CD14-positive monocyte (primary cell): ENCODE data around the gene MEIOSIN. TPM values are rescaled to one million over a fixed set of nuclear protein-coding genes. Genes with fewer than 3 reads are reported as not detected.

ENCODE experiments used
- DNase-seq, 3 donors: peaks; one replicate each; pipeline ENCODE4 v3.0.0-alpha.2; 2011 to 2022
- H2AFZ ChIP-seq: 2 replicates; pipeline ENCODE4 v1.6.0; 2012; ENCODE audit warnings: mild to moderate bottlenecking, low read depth, low read length, inconsistent platforms; ENCODE audit not compliant: insufficient read depth, poor library complexity, severe bottlenecking
- H3K27ac ChIP-seq, 2 donors: 1 replicate in 1 of 2; 2 replicates in 1 of 2; pipeline ENCODE4 v1.5.1; 2012 to 2013; ENCODE audit warnings: low read length in 2 of 2, control low read depth in 1 of 2, inconsistent platforms in 1 of 2, low read depth in 1 of 2, mild to moderate bottlenecking in 1 of 2
- H3K27me3 ChIP-seq, 2 donors: one replicate each; pipeline versions ENCODE4 v1.6.0 to v1.6.1; 2011 to 2013; ENCODE audit warnings: low read length in 2 of 2; ENCODE audit not compliant: control insufficient read depth in 2 of 2, insufficient read depth in 2 of 2
- H3K36me3 ChIP-seq, 2 donors: replicated peaks in 1 of 2; 1 replicate in 1 of 2; 2 replicates in 1 of 2; pipeline versions ENCODE4 v1.5.1 to v1.6.1; 2012 to 2013; ENCODE audit warnings: low read length in 2 of 2, control low read depth in 1 of 2, inconsistent platforms in 1 of 2, mild to moderate bottlenecking in 1 of 2; ENCODE audit not compliant: insufficient read depth in 2 of 2, control insufficient read depth in 1 of 2
- H3K4me1 ChIP-seq, 2 donors: 1 replicate in 1 of 2; 2 replicates in 1 of 2; pipeline versions ENCODE4 v1.5.1 to v1.6.1; 2012 to 2013; ENCODE audit warnings: low read length in 2 of 2, control low read depth in 1 of 2, inconsistent platforms in 1 of 2, mild to moderate bottlenecking in 1 of 2, moderate library complexity in 1 of 2; ENCODE audit not compliant: insufficient read depth in 2 of 2, control insufficient read depth in 1 of 2
- H3K4me2 ChIP-seq: replicated peaks from 2 replicates; pipeline ENCODE3; 2012; ENCODE audit warnings: low read length, moderate library complexity, mild to moderate bottlenecking; ENCODE audit not compliant: poor library complexity, severe bottlenecking; ENCODE audit errors: extremely low read depth
- H3K4me3 ChIP-seq, 3 experiments: fragments of 200-600 bp in 1 of 3; sonication (generic) in 1 of 3; replicated peaks in 1 of 3; 1 replicate in 2 of 3; 2 replicates in 1 of 3; pipeline ENCODE4 v1.5.1; 2011 to 2013; ENCODE audit warnings: low read length in 3 of 3, mild to moderate bottlenecking in 3 of 3, control low read depth in 2 of 3, low read depth in 2 of 3, inconsistent platforms in 1 of 3, moderate library complexity in 1 of 3
- H3K79me2 ChIP-seq: 2 replicates; pipeline ENCODE4 v1.6.0; 2012; ENCODE audit warnings: mild to moderate bottlenecking, control low read depth, inconsistent platforms, low read length, moderate library complexity; ENCODE audit not compliant: insufficient read depth
- H3K9ac ChIP-seq: 2 replicates; pipeline ENCODE4 v1.6.0; 2017; ENCODE audit warnings: low read length, mild to moderate bottlenecking; ENCODE audit not compliant: insufficient read depth, poor library complexity, severe bottlenecking
- H3K9me3 ChIP-seq, 2 donors: replicated peaks in 1 of 2; 1 replicate in 1 of 2; 2 replicates in 1 of 2; pipeline versions ENCODE4 v1.5.1 to v1.6.1; 2012 to 2013; ENCODE audit warnings: low read length in 2 of 2, control low read depth in 1 of 2; ENCODE audit not compliant: control insufficient read depth in 1 of 2, insufficient read depth in 1 of 2
- H4K20me1 ChIP-seq: 2 replicates; pipeline ENCODE4 v1.6.0; 2012; ENCODE audit warnings: mild to moderate bottlenecking, low read length, control low read depth, moderate library complexity; ENCODE audit not compliant: insufficient read depth
- H3K27ac Mint-ChIP-seq, 7 donors: one replicate each; pipeline ENCODE4 v1.8.0; 2020; ENCODE audit warnings: mild to moderate bottlenecking in 7 of 7, mixed read lengths in 7 of 7, moderate library complexity in 6 of 7, inconsistent platforms in 2 of 7
- H3K27me3 Mint-ChIP-seq, 3 donors: one replicate each; pipeline ENCODE4 v1.8.0; 2021 to 2022; ENCODE audit warnings: low read depth in 3 of 3, mild to moderate bottlenecking in 3 of 3, mixed read lengths in 3 of 3, moderate library complexity in 3 of 3, inconsistent platforms in 1 of 3
- H3K36me3 Mint-ChIP-seq, 2 donors: one replicate each; pipeline ENCODE4 v1.8.0; 2020; ENCODE audit warnings: mixed read lengths in 2 of 2, inconsistent platforms in 1 of 2, mild to moderate bottlenecking in 1 of 2
- H3K4me1 Mint-ChIP-seq: one replicate; pipeline ENCODE4 v1.8.0; 2020; ENCODE audit warnings: mild to moderate bottlenecking, mixed read lengths
- H3K4me3 Mint-ChIP-seq, 2 donors: one replicate each; pipeline ENCODE4 v1.8.0; 2020; ENCODE audit warnings: mild to moderate bottlenecking in 2 of 2, mixed read lengths in 2 of 2, moderate library complexity in 1 of 2
- H3K9me3 Mint-ChIP-seq, 7 donors: one replicate each; pipeline ENCODE4 v1.8.0; 2020 to 2022; ENCODE audit warnings: mixed read lengths in 7 of 7, mild to moderate bottlenecking in 6 of 7, moderate library complexity in 6 of 7, inconsistent platforms in 2 of 7
- CTCF ChIP-seq: fragments of 200-600 bp; IDR thresholded peaks from one replicate; pipeline ENCODE4 v1.8.0; 2022; ENCODE audit warnings: antibody characterized with exemption, mild to moderate bottlenecking
- WGBS: methylation state at CpG from one replicate; pipeline ENCODE4 v1.1.5; 2013; ENCODE audit warnings: missing lambda C conversion rate; ENCODE audit not compliant: insufficient coverage; 5-methylcytosine and 5-hydroxymethylcytosine counted together
- intact Hi-C, 2 donors: fragments of 100-400 bp; cut with micrococcal nuclease; formaldehyde crosslinking; loops; one replicate each; pipeline versions ENCODE4 v1.15.0 to v1.15.1; 2023
- polyA plus RNA-seq, 3 donors: library from polyadenylated mRNA; depleted of rRNA in 1 of 3; unstranded in 2 of 3; stranded (reverse) in 1 of 3; fragments of 300-500 nt in 2 of 3; fragments of >200 nt in 1 of 3; fragmentation: Illumina TruSeq in 2 of 3; gene quantifications; 1 replicate in 2 of 3; 2 replicates in 1 of 3; pipeline ENCODE4 v1.2.3, GENCODE V29; 2012 to 2021

MEIOSIN gene
- polyA plus RNA-seq, 3 donors = not detected

GRCh38 chr19:45729800-45730290 lies 3.4 kb upstream of the MEIOSIN start:
- H3K36me3 Mint-ChIP-seq = peaks cover 2 to 19% of the 10 kb centered on the region in 2 donors
- H4K20me1 ChIP-seq = peaks cover 39% of the 10 kb centered on the region
- no peak for TF ChIP-seq CTCF
- intact Hi-C loops = loop anchor here (2.0 to 10.0 kb wide), 4 partner anchors 13 to 157 kb away; partner anchors contain the start of genes FOXA3 (in 1 of the 2), IRF2BP1 (in 1 of the 2), QPCTL (in 1 of the 2) and SYMPK (in 1 of the 2)
- no peaks in the 10 kb centered on the region for H3K36me3 ChIP-seq
- H3K4me3 Mint-ChIP-seq = peak overlapping the region; percentile 84 to 97
- peaks cover 14 to 19% of the 10 kb centered on the region in 2 donors for H3K4me1 ChIP-seq
- H2AFZ ChIP-seq = peak overlapping the region; percentile 75
- peaks cover 22% of the 10 kb centered on the region for H3K4me1 Mint-ChIP-seq
- H3K27me3 ChIP-seq = no peaks in the 10 kb centered on the region
- H3K4me2 ChIP-seq = peak overlapping the region; percentile 88
- H3K4me3 ChIP-seq = peak overlapping the region; percentile 70 to 90 (median 72)
- peak overlapping the region; percentile 87 to 97 (median 93) for H3K27ac Mint-ChIP-seq
- H3K9me3 Mint-ChIP-seq = peaks cover 0 to 2% (median 0%) of the 10 kb centered on the region in 7 donors
- H3K9me3 ChIP-seq = no peaks in the 10 kb centered on the region
- no peaks in the 10 kb centered on the region for H3K27me3 Mint-ChIP-seq
- peak overlapping the region; percentile 87 for H3K9ac ChIP-seq
- WGBS = 8% methylated on average over 6 of the region's 10 CpGs
- H3K27ac ChIP-seq = peak overlapping the region in 1 of 2 donors; percentile 90
- DNase-seq = no peak
- peaks cover 59% of the 10 kb centered on the region for H3K79me2 ChIP-seq

DNA sequence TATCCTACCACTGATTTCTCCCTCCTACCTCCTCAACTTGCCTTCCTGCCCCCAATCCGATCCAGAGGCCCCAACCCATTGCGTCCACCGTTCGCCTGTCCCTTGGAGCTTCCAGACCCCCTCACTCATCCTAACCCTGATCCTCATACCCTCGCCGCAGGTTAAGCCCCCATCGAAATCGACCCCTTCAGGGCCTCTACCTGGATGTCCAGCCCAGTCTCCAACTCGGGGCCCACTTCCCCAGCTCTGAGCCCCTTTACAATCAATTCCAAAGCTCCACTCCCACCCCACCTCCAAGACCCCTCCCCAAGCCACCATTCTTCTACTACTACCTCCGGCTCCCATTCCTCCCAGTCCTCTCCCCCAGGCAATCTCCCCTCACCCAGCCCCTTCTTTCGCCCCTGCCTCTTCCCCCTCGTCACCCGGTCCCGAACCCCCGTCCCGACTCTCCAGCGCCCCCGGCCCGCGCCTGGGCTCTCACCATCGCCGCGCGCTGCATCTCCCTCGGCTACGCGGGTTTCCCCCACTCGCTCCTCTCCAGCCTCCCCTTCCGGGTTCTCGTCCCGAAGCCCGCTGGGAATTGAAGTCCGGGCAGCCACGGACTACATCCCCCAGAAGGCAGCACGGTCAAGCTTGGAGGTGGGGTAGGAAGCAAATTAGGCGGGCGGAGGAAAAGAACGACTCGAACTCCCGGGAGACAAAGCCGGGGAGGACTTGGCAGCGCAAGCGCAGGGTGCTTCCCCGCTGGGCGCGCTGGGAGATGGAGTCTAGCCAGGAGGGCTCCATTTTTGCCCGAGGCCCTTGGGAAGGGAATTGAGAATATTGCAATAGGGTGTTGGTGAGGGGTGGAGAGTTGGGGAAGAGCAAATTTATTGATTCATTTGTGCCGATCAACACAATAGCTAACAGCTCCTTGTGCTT lies 2.6 kb upstream of the MEIOSIN start, which contains the start of gene FBXO46:
Gene FBXO46, minus strand, starts transcription at position 529 of the 921 bp plus-strand sequence. CDS start 17,401 bp downstream, outside the sequence.
- intact Hi-C loops = loop anchor here (2.0 to 10.0 kb wide), 4 partner anchors 14 to 157 kb away; partner anchors contain the start of genes FOXA3 (in 1 of the 2), IRF2BP1 (in 1 of the 2), QPCTL (in 1 of the 2) and SYMPK (in 1 of the 2)
- peak within 1 kb of the TSS; percentile 70 to 90 (median 72) for H3K4me3 ChIP-seq
- peak within 1 kb of the TSS; percentile 87 to 97 (median 93) for H3K27ac Mint-ChIP-seq

More for the DNA sequence above, 2.6 kb upstream of the MEIOSIN start, which contains the start of gene FBXO46:
- Histone ChIP-seq H3K27me3 (no peaks in the 10 kb centered on the region), H2AFZ (peak within 1 kb of the TSS; percentile 75), H3K9ac (peak within 1 kb of the TSS; percentile 87), H3K79me2 (peaks cover 51% of the 10 kb centered on the region), H3K4me1 (peaks cover 14 to 19% of the 10 kb centered on the region in 2 donors), H3K9me3 (no peaks in the 10 kb centered on the region), H3K36me3 (no peaks in the 10 kb centered on the region), H4K20me1 (peaks cover 32% of the 10 kb centered on the region), H3K4me2 (peak within 1 kb of the TSS; percentile 88), H3K27ac (peak within 1 kb of the TSS; percentile 11 to 90)
- Mint-ChIP-seq H3K36me3 (peaks cover 2 to 17% of the 10 kb centered on the region in 2 donors), H3K27me3 (peaks cover 0 to under 1% (median 0%) of the 10 kb centered on the region in 3 donors), H3K9me3 (peaks cover 0 to 2% (median 0%) of the 10 kb centered on the region in 7 donors), H3K4me3 (peak within 1 kb of the TSS; percentile 84 to 97), H3K4me1 (peaks cover 22% of the 10 kb centered on the region)
- DNase-seq = peak; percentile 95 to 96 (median 95)
- under 1% methylated on average over 40 of the region's 48 CpGs for whole genome bisulfite sequencing
- no peak for TF ChIP-seq CTCF
